NCI-H1694 treated with DMSO at 0.1 percent for 48 hours (cell line): Measurements from ENCODE around the gene RAI14.

Source experiments
- DNase-seq: peaks from one replicate; lab custom pipeline; 2025; lab: John Stamatoyannopoulos, UW

RAI14 gene

GRCh38 chr5:34854459-34855174, 198.5 kb downstream of the RAI14 start:
- no peak for DNase-seq

- DNase-seq: no peak
Observed at GRCh38 chr5:34857161-34857560, 201.0 kb downstream of the RAI14 start.

- no peak for DNase-seq
Observed at GRCh38 chr5:34857894-34858293, 201.8 kb downstream of the RAI14 start.

GRCh38 chr5:34858790-34859189, 202.7 kb downstream of the RAI14 start:
- DNase-seq: no peak

GRCh38 chr5:34859253-34859652, 203.1 kb downstream of the RAI14 start:
- DNase-seq: no peak

- no peak for DNase-seq
Observed at GRCh38 chr5:34863946-34864345, 207.8 kb downstream of the RAI14 start.

- DNase-seq: no peak
Observed at GRCh38 chr5:34865091-34865490, 209.0 kb downstream of the RAI14 start.

GRCh38 chr5:34866989-34867471, 210.9 kb downstream of the RAI14 start:
- DNase-seq: no peak

- DNase-seq: no peak
Observed at GRCh38 chr5:34867660-34868059, 211.5 kb downstream of the RAI14 start.

GRCh38 chr5:34868791-34869190, 212.7 kb downstream of the RAI14 start:
- DNase-seq: no peak

- DNase-seq: no peak
Observed at GRCh38 chr5:34869256-34869655, 213.1 kb downstream of the RAI14 start.

- no peak for DNase-seq
Observed at GRCh38 chr5:34870382-34870781, 214.3 kb downstream of the RAI14 start.

GRCh38 chr5:34876275-34876674, 220.1 kb downstream of the RAI14 start:
- DNase-seq: no peak

- no peak for DNase-seq
Observed at GRCh38 chr5:34881246-34881645, 225.1 kb downstream of the RAI14 start.
